ENCODE data around the gene LCN10. TPM values are rescaled to one million over a fixed set of nuclear protein-coding genes. Genes with fewer than 3 reads are reported as not detected.

LCN10 gene
- total RNA-seq, 4 donors from 2014 or later = 0.61 to 5.7 (median 1.7) TPM; not detected in 1

DNA sequence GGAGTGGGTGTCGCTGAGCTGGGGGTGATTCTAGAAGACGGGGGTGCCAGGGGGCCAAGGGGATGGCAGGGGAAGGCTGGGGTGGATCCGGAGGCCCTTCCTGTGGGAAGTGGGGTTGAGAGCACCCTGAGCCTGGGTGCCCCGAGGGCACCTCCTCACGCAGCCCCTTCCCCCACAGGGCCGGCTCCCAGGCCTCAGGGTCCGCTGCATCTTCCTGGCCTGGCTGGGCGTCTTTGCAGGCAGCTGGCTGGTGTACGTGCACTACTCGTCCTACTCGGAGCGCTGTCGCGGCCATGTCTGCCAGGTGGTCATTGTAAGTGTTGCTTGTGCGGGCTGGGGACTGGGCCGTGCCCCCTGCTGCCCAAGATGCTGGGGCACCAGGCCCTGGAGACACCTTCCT is 25.3 kb downstream of the LCN10 start:
- 77 to 78% methylated on average over 16 of the region's 16 CpGs for WGBS, 2 donors
- TF ChIP-seq, protein P1, sequence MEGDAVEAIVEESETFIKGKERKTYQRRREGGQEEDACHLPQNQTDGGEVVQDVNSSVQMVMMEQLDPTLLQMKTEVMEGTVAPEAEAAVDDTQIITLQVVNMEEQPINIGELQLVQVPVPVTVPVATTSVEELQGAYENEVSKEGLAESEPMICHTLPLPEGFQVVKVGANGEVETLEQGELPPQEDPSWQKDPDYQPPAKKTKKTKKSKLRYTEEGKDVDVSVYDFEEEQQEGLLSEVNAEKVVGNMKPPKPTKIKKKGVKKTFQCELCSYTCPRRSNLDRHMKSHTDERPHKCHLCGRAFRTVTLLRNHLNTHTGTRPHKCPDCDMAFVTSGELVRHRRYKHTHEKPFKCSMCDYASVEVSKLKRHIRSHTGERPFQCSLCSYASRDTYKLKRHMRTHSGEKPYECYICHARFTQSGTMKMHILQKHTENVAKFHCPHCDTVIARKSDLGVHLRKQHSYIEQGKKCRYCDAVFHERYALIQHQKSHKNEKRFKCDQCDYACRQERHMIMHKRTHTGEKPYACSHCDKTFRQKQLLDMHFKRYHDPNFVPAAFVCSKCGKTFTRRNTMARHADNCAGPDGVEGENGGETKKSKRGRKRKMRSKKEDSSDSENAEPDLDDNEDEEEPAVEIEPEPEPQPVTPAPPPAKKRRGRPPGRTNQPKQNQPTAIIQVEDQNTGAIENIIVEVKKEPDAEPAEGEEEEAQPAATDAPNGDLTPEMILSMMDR (IDR thresholded peaks at IDR 0.05) = no peak
- TF ChIP-seq POLR2A (IDR thresholded peaks at IDR 0.05) = no peak
- intact Hi-C loops (cut with DNase I; ENCODE audit: low total_unique reads) = no loop called here
- no peak for DNase-seq (ENCODE audit: low spot score in 2 of 2)
- H3K4me3 ChIP-seq (ENCODE audit: low read depth, poor library complexity, severe bottlenecking) = no peak overlapping the region

DNA sequence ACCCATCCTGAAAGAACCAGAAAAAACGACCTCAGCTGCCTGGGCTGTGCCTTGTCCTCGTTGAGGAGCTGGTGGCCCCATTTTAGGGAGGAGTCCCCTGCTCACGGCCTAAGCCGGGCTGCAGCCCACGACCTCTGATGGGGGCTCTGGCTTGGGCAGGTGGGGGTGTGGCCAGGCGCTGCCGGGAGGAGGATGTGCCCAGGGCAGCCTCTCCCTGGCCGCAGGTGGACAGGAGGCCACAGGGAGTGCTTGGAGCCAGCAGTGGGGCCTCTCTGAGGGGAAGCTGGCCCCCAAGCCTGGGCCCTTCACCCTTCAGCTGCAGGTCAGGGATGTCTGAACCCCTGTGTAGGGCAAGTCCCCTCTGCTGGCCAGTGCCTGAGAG is 27.9 kb downstream of the LCN10 start:
- intact Hi-C loops (cut with DNase I; ENCODE audit: low total_unique reads) = no loop called here
- DNase-seq (ENCODE audit: low spot score in 2 of 2) = no peak
- WGBS, 2 donors = 59 to 83% methylated on average over 3 to 6 of the region's 8 CpGs
- H3K4me3 ChIP-seq (ENCODE audit: low read depth, poor library complexity, severe bottlenecking) = no peak overlapping the region
- TF ChIP-seq, protein P1 (IDR thresholded peaks at IDR 0.05) = no peak
- no peak for TF ChIP-seq POLR2A (IDR thresholded peaks at IDR 0.05)

DNA sequence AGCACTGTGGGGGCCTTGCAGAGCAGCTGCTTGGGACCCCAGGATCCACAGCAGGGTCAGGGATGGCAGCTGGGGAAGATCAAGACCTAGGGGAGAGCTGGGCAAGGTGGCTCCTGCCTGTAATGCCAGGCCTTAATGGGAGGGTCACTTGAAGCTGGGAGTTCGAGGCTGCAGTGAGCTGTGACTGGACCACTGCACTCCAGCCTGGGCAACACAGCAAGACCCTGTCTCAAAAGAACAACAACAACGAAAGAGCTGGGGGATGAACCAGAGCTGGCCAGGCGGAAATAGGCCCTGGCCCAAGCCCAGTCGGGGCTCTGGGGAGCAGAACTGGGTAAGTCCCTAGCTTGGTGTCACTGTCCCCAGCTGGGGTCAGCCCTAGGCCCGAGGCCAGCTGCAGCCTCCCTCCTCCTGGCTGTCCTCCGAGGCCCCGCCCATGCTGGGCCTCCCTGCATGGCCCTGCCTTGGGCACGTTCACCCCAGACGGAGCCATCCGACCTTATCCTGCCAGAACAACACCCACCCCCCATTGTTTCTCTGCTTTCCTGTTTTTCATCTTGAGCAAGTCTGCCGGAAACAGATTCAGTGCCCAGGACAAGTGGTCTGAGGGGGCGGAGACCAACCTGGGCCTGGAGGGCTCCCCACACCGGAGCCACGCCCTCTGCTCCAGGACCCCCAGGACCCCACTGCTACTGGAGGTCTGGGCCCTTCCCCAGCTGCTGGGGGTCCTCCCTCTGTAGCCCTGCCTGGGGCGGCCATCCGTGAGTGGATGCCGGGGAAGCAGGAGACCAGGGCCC is 28.4 kb downstream of the LCN10 start:
- intact Hi-C loops (cut with DNase I; ENCODE audit: low total_unique reads) = no loop called here
- no peak for TF ChIP-seq POLR2A (IDR thresholded peaks at IDR 0.05)
- TF ChIP-seq, protein P1 (IDR thresholded peaks at IDR 0.05) = no peak
- no peak for DNase-seq (ENCODE audit: low spot score in 2 of 2)
- WGBS, 2 donors = 56 to 58% methylated on average over 17 of the region's 17 CpGs
- no peak overlapping the region for H3K4me3 ChIP-seq (ENCODE audit: low read depth, poor library complexity, severe bottlenecking)

DNA sequence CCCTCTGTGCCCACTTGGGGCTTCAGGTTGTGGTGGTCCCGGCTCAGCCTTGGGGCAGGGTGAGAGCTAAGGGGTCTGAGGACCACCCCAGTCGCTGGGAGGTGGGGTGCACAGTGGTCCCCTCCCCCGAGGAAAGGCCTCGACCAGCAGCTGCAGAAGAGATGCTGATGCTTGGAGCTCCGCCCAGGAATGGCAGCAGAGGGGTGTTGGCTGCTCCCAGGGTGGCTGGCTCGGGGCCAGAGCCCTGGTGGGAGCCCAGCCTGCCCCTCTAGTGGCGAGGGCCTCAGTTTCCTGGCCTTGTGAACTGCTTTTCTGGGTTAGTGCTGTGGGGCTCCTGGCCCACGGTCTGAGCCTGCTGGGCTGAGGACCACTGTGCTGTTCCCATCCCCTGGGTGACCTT is 29.2 kb downstream of the LCN10 start:
- intact Hi-C loops (cut with DNase I; ENCODE audit: low total_unique reads) = no loop called here
- TF ChIP-seq POLR2A (IDR thresholded peaks at IDR 0.05) = no peak
- TF ChIP-seq, protein P1 (IDR thresholded peaks at IDR 0.05) = no peak
- DNase-seq (ENCODE audit: low spot score in 2 of 2) = no peak
- 47 to 58% methylated on average over 7 to 8 of the region's 8 CpGs for WGBS, 2 donors
- H3K4me3 ChIP-seq (ENCODE audit: low read depth, poor library complexity, severe bottlenecking) = no peak overlapping the region

DNA sequence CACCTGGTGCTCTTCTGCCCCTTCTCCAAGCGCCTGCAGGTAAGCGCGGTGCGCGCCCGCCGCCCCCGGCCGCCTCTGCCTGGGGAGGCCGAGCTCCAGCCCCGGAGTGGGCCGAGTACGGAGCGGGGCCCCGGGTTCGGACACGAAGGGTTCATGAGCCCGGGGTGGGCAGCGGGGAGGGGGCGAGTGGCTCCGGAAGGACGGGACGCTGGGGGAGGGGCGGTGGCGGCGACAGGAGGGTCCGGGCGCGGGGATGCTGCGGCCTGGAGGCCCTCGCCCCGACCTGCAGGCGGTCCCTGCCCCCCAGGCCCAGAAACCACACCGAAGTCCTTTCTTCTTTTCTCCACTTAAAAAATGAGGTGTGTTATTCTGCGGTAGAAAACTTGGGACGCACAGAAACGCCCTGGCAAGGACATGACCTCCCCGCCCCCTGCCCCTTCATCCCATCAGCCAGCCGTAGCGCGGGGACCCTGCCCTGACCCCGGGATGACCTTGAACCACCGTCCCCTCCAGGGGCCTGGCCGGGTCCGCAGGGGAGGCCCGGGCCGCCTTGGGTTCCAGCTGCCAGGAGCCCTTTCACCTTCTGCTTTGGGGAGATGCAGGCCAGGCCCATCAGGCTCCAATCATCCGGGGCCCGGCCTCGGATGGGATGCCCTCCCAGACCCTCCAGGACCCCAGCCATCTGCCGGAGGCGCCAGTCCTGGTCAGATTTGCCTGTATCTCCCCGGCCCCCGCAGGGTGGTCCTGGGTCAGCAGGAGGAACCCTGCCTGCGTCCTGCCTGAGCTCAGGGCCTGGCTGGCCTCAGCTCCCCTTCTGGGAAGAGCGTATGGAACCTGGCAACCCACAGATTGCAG is 29.8 kb downstream of the LCN10 start:
- TF ChIP-seq, protein P1 (IDR thresholded peaks at IDR 0.05) = no peak
- TF ChIP-seq POLR2A (IDR thresholded peaks at IDR 0.05) = no peak
- H3K4me3 ChIP-seq (ENCODE audit: low read depth, poor library complexity, severe bottlenecking) = no peak overlapping the region
- WGBS, 2 donors = 10 to 21% methylated on average over 30 to 55 of the region's 56 CpGs
- intact Hi-C loops (cut with DNase I; ENCODE audit: low total_unique reads) = no loop called here
- no peak for DNase-seq (ENCODE audit: low spot score in 2 of 2)

Measured in lower leg skin (tissue), 4 donors.